GM12878 (cell line): Measurements from ENCODE around the gene NHSL2. TPM values are rescaled to one million over a fixed set of nuclear protein-coding genes. Genes with fewer than 3 reads are reported as not detected.

Experiments
- ATAC-seq: fragments of 200-7000 bp; cut with Tn5 transposase; 3 replicates; pipeline ENCODE4 v1.9.1; 2020; ENCODE audit warnings: mild to moderate bottlenecking, moderate library complexity
- BruUV-seq: library from RNA; stranded (reverse); fragments of 400-500 nt; replicated peaks from 2 replicates; lab custom pipeline; 2021; lab: Mats Ljungman, UMichigan
- CTCF ChIA-PET: fragments of 300-600 bp; sonication (Branson Sonifier 250); formaldehyde crosslinking; extraction: SDS; loops from one replicate; lab custom pipeline; 2021; ENCODE audit warnings: inconsistent platforms; lab: Yijun Ruan, JAX
- POLR2A ChIA-PET: fragments of 350-600 bp; formaldehyde crosslinking; extraction: SDS; loops from one replicate; lab custom pipeline; 2021; ENCODE audit warnings: inconsistent platforms; lab: Charles Lee
- RAD21 ChIA-PET: fragments of 300-600 bp; sonication (Branson Sonifier 250); formaldehyde crosslinking; loops from one replicate; lab custom pipeline; 2023; ENCODE audit warnings: antibody characterized with exemption; ENCODE audit not compliant: unreplicated experiment; lab: Charles Lee
- SMC1A ChIA-PET: fragments of 300-600 bp; sonication (Branson Sonifier 250); formaldehyde crosslinking; loops from one replicate; lab custom pipeline; 2023; ENCODE audit not compliant: unreplicated experiment, uncharacterized antibody; lab: Charles Lee
- DNase-seq: peaks from one replicate; pipeline ENCODE4 v3.0.0-alpha.2; 2011; ENCODE audit warnings: low read depth, low spot score
- FAIRE-seq: peaks from 3 replicates; lab custom pipeline; 2011; peaks lifted over from hg19 to GRCh38; lab: Jason Lieb, UNC
- H2AFZ ChIP-seq: 2 replicates; pipeline ENCODE4 v1.6.0; 2011; ENCODE audit warnings: low read depth, low read length, control low read depth; ENCODE audit not compliant: control insufficient read depth
- H3K27ac ChIP-seq: 2 replicates; pipeline ENCODE4 v1.5.1; 2011; ENCODE audit warnings: control low read depth; ENCODE audit not compliant: control insufficient read depth, insufficient read depth
- H3K27me3 ChIP-seq, 2 experiments: replicated peaks in 1 of 2; 2 replicates each; pipeline versions ENCODE4 v1.6.0 to v1.6.1; 2011; ENCODE audit warnings: low read length in 1 of 2; ENCODE audit not compliant: control insufficient read depth in 2 of 2, insufficient read depth in 2 of 2
- H3K36me3 ChIP-seq, 2 experiments: 2 replicates each; pipeline ENCODE4 v1.5.1; 2011; ENCODE audit warnings: low read length in 1 of 2; ENCODE audit not compliant: control insufficient read depth in 2 of 2, insufficient read depth in 2 of 2
- H3K4me1 ChIP-seq: 2 replicates; pipeline ENCODE4 v1.6.1; 2011; ENCODE audit warnings: mild to moderate bottlenecking, low read length, moderate library complexity, mixed read lengths; ENCODE audit not compliant: control insufficient read depth, insufficient read depth
- H3K4me2 ChIP-seq: 2 replicates; pipeline ENCODE4 v1.6.0; 2011; ENCODE audit warnings: control low read depth; ENCODE audit not compliant: control insufficient read depth, insufficient read depth
- H3K4me3 ChIP-seq: fragments of 200-600 bp; sonication (generic); 2 replicates; pipeline ENCODE4 v1.5.1; 2016
- H3K79me2 ChIP-seq: 2 replicates; pipeline ENCODE4 v1.6.0; 2011; ENCODE audit warnings: low read length; ENCODE audit not compliant: control insufficient read depth, insufficient read depth
- H3K9ac ChIP-seq: 2 replicates; pipeline ENCODE4 v1.8.0; 2011; ENCODE audit warnings: low read length, control low read depth, mixed read lengths; ENCODE audit not compliant: control insufficient read depth, insufficient read depth
- H3K9me3 ChIP-seq: replicated peaks from 3 replicates; pipeline ENCODE4 v1.5.1; 2011; ENCODE audit warnings: mild to moderate bottlenecking, low read length; ENCODE audit not compliant: control insufficient read depth, insufficient read depth
- H4K20me1 ChIP-seq: 2 replicates; pipeline ENCODE4 v1.6.0; 2011; ENCODE audit not compliant: control insufficient read depth, insufficient read depth
- GABPA ChIP-seq: IDR thresholded peaks from 2 replicates; pipeline ENCODE4 v1.6.1; 2014; ENCODE audit warnings: antibody characterized with exemption, low read depth, mild to moderate bottlenecking, inconsistent platforms
- MEF2B ChIP-seq: fragments of 450-650 bp; IDR thresholded peaks from 2 replicates; pipeline ENCODE4 v1.6.1; 2018; ENCODE audit warnings: mild to moderate bottlenecking, moderate library complexity; ENCODE audit not compliant: partially characterized antibody, poor library complexity, severe bottlenecking
- NRF1 ChIP-seq: conservative IDR thresholded peaks from 2 replicates; pipeline ENCODE4 v1.6.1; 2011; ENCODE audit warnings: mild to moderate bottlenecking, low read depth, low read length, improper control_type of control experiment
- YY1 ChIP-seq: IDR thresholded peaks from 2 replicates; pipeline ENCODE4 v1.6.1; 2011; ENCODE audit warnings: low read depth, mild to moderate bottlenecking, low read length
- WGBS: methylation state at CpG from one replicate; pipeline ENCODE4 v1.1.6; 2016; ENCODE audit warnings: low lambda C conversion rate; ENCODE audit not compliant: insufficient replicate concordance, insufficient coverage; ENCODE audit errors: missing lambda C conversion rate; 5-methylcytosine and 5-hydroxymethylcytosine counted together
- in situ Hi-C: fragments of 300-500 bp; cut with MboI; formaldehyde crosslinking; loops from 9 replicates; pipeline ENCODE4 v1.14.3; 2018; ENCODE audit warnings: mixed read lengths
- intact Hi-C: fragments of 100-400 bp; cut with micrococcal nuclease; formaldehyde crosslinking; loops from one replicate; pipeline ENCODE4 v1.14.2; 2022; ENCODE audit not compliant: unreplicated experiment
- polyA plus RNA-seq, 11 experiments: library from polyadenylated mRNA; depleted of rRNA in 4 of 11; unstranded in 6 of 11; stranded (reverse) in 5 of 11; fragments of >200 nt; fragmentation: Nextera tagmentation in 4 of 11; fragmentation: Illumina TruSeq in 1 of 11; extraction: Ambion mirVana in 4 of 11; extraction: Trizol in 1 of 11; gene quantifications; 1 replicate in 1 of 11; 2 replicates in 10 of 11; pipeline versions ENCODE4 v1.2.1 to v1.2.3, GENCODE V29; 2011 to 2016; ENCODE audit warnings: inconsistent platforms in 2 of 11, missing spikeins in 2 of 11, low read depth in 1 of 11
- total RNA-seq, 4 experiments: library from RNA; depleted of rRNA in 3 of 4; stranded (reverse); fragments of >200 nt in 3 of 4; fragmentation: Illumina TruSeq in 1 of 4; extraction: Trizol in 1 of 4; gene quantifications; 2 replicates each; pipeline versions ENCODE4 v1.2.1 to v1.2.3, GENCODE V29; 2013 to 2021
- TF ChIP-seq, protein P1 (sequence below): fragments of 450-650 bp; IDR thresholded peaks from 2 replicates; pipeline ENCODE4 v1.6.1; 2017; ENCODE audit warnings: mild to moderate bottlenecking, moderate library complexity
- TF ChIP-seq, protein P2 (sequence below): fragments of 450-650 bp; IDR thresholded peaks from 2 replicates; pipeline ENCODE4 v1.6.1; 2018; ENCODE audit warnings: mild to moderate bottlenecking, low read depth, moderate library complexity; ENCODE audit not compliant: partially characterized antibody
- TF ChIP-seq, protein P3 (sequence below): IDR thresholded peaks from 2 replicates; pipeline ENCODE4 v1.6.1; 2011; ENCODE audit warnings: mild to moderate bottlenecking, low read depth, low read length, moderate library complexity; ENCODE audit not compliant: insufficient replicate concordance

NHSL2 gene
- total and polyA plus RNA-seq, 10 of the 15 experiments (the other 5 are each of a cell fraction or from before 2014, with no cell fraction given) = 0.05 to 0.53 (median 0.07) TPM; not detected in 2

DNA sequence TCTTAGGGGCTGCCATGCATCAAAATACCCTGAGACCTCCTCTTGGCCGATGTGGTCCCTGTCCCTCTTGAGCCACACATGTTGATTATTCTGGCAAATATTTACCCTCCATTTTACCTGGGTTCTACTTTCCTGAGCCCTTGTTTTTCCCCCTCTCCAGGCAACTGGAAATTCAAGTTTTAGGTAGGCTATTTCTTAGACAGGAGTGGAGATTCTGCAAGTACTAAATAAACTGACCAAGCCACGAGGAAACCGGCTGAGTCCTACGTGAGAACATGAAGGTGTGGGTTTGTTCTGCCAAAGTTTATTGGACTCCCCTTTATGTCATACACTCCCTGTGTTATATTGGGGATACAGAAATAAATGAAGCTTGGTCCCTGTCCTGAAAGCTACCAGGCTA lies 133.0 kb downstream of the NHSL2 start:
- Histone ChIP-seq H4K20me1 (no peaks in the 10 kb centered on the region), H3K9ac (no peak overlapping the region), H3K9me3 (no peaks in the 10 kb centered on the region), H3K4me3 (no peak overlapping the region), H3K4me1 (no peaks in the 10 kb centered on the region), H2AFZ (no peak overlapping the region), H3K27ac (no peak overlapping the region), H3K27me3 (no peaks in the 10 kb centered on the region; a peak in 2 of 4 replicates), H3K36me3 (no peaks in the 10 kb centered on the region), H3K4me2 (no peak overlapping the region), H3K79me2 (no peaks in the 10 kb centered on the region)
- ChIA-PET CTCF (no interaction called here), SMC1A (no interaction called here), RAD21 (no interaction called here), POLR2A (no interaction called here)
- intact Hi-C loops (no loop called here), in situ Hi-C loops (no loop called here)
- TF ChIP-seq, protein P1, sequence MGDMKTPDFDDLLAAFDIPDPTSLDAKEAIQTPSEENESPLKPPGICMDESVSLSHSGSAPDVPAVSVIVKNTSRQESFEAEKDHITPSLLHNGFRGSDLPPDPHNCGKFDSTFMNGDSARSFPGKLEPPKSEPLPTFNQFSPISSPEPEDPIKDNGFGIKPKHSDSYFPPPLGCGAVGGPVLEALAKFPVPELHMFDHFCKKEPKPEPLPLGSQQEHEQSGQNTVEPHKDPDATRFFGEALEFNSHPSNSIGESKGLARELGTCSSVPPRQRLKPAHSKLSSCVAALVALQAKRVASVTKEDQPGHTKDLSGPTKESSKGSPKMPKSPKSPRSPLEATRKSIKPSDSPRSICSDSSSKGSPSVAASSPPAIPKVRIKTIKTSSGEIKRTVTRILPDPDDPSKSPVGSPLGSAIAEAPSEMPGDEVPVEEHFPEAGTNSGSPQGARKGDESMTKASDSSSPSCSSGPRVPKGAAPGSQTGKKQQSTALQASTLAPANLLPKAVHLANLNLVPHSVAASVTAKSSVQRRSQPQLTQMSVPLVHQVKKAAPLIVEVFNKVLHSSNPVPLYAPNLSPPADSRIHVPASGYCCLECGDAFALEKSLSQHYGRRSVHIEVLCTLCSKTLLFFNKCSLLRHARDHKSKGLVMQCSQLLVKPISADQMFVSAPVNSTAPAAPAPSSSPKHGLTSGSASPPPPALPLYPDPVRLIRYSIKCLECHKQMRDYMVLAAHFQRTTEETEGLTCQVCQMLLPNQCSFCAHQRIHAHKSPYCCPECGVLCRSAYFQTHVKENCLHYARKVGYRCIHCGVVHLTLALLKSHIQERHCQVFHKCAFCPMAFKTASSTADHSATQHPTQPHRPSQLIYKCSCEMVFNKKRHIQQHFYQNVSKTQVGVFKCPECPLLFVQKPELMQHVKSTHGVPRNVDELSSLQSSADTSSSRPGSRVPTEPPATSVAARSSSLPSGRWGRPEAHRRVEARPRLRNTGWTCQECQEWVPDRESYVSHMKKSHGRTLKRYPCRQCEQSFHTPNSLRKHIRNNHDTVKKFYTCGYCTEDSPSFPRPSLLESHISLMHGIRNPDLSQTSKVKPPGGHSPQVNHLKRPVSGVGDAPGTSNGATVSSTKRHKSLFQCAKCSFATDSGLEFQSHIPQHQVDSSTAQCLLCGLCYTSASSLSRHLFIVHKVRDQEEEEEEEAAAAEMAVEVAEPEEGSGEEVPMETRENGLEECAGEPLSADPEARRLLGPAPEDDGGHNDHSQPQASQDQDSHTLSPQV = no peak
- TF ChIP-seq MEF2B = no peak
- BruUV-seq = no TSS peak
- WGBS = 32% methylated on average over 4 of the region's 4 CpGs
- no peak for DNase-seq
- no peak for ATAC-seq
- FAIRE-seq = no peak

DNA sequence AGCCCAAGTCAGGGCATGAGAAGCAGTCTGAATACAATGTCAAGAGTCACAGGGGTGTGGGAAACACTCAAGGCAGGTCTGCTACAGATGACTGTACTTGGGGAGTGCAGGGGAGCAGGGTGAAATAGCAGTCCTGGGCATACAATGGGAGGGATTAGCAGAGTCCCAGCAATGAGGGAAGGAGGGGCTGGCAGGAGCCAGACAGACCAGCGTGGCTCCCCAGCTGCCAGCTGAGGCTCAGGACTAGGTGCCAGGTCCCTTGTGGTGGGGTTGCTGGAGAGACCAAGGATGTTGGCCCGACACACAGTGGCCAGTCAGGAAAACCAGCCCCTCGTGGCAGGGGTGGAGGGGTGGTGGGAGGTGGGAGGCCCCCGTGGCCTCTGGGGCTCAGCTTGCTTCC lies 134.5 kb downstream of the NHSL2 start:
- intact Hi-C loops = no loop called here
- H3K27ac ChIP-seq = no peak overlapping the region
- DNase-seq (no peak), FAIRE-seq (no peak), ATAC-seq (no peak)
- no peaks in the 10 kb centered on the region for H3K9me3 ChIP-seq
- ChIA-PET CTCF (no interaction called here), RAD21 (no interaction called here), SMC1A (no interaction called here), POLR2A (no interaction called here)
- in situ Hi-C loops = no loop called here
- H3K4me1 ChIP-seq = no peaks in the 10 kb centered on the region
- no peak overlapping the region for H3K4me3 ChIP-seq
- no peak overlapping the region for H2AFZ ChIP-seq
- H4K20me1 ChIP-seq = no peaks in the 10 kb centered on the region
- no peak overlapping the region for H3K4me2 ChIP-seq
- no peak overlapping the region for H3K9ac ChIP-seq
- no peaks in the 10 kb centered on the region for H3K36me3 ChIP-seq
- BruUV-seq = no TSS peak
- no peaks in the 10 kb centered on the region; a peak in 2 of 4 replicates for H3K27me3 ChIP-seq
- WGBS = 4% methylated on average over 4 of the region's 4 CpGs
- no peaks in the 10 kb centered on the region for H3K79me2 ChIP-seq
- TF ChIP-seq GABPA (no peak), YY1 (no peak), NRF1 (no peak)
- TF ChIP-seq, protein P2, sequence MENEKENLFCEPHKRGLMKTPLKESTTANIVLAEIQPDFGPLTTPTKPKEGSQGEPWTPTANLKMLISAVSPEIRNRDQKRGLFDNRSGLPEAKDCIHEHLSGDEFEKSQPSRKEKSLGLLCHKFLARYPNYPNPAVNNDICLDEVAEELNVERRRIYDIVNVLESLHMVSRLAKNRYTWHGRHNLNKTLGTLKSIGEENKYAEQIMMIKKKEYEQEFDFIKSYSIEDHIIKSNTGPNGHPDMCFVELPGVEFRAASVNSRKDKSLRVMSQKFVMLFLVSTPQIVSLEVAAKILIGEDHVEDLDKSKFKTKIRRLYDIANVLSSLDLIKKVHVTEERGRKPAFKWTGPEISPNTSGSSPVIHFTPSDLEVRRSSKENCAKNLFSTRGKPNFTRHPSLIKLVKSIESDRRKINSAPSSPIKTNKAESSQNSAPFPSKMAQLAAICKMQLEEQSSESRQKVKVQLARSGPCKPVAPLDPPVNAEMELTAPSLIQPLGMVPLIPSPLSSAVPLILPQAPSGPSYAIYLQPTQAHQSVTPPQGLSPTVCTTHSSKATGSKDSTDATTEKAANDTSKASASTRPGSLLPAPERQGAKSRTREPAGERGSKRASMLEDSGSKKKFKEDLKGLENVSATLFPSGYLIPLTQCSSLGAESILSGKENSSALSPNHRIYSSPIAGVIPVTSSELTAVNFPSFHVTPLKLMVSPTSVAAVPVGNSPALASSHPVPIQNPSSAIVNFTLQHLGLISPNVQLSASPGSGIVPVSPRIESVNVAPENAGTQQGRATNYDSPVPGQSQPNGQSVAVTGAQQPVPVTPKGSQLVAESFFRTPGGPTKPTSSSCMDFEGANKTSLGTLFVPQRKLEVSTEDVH = no peak
- TF ChIP-seq, protein P3, sequence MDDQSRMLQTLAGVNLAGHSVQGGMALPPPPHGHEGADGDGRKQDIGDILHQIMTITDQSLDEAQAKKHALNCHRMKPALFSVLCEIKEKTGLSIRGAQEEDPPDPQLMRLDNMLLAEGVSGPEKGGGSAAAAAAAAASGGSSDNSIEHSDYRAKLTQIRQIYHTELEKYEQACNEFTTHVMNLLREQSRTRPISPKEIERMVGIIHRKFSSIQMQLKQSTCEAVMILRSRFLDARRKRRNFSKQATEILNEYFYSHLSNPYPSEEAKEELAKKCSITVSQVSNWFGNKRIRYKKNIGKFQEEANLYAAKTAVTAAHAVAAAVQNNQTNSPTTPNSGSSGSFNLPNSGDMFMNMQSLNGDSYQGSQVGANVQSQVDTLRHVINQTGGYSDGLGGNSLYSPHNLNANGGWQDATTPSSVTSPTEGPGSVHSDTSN = no peak
